IMR-90 (cell line): ENCODE data around the gene FXYD1. TPM values are rescaled to one million over a fixed set of nuclear protein-coding genes. Genes with fewer than 3 reads are reported as not detected.

Experiments used
- ATAC-seq: fragments of 200-7000 bp; cut with Tn5 transposase; 2 replicates; pipeline ENCODE4 v1.9.1; 2020; ENCODE audit warnings: low read depth, mild to moderate bottlenecking, moderate library complexity
- BruUV-seq: library from RNA; stranded (reverse); fragments of 400-500 nt; replicated peaks from 2 replicates; lab custom pipeline; 2021; lab: Mats Ljungman, UMichigan
- CTCF ChIA-PET: fragments of 300-600 bp; formaldehyde crosslinking; extraction: SDS; loops from one replicate; lab custom pipeline; 2021; ENCODE audit warnings: antibody characterized with exemption; lab: Yijun Ruan, JAX
- POLR2A ChIA-PET: fragments of 300-600 bp; sonication (Branson Sonifier 250); formaldehyde crosslinking; loops from one replicate; lab custom pipeline; 2022; ENCODE audit warnings: antibody characterized with exemption; ENCODE audit not compliant: unreplicated experiment; lab: Charles Lee
- DNase-seq: peaks from one replicate; pipeline ENCODE4 v3.0.0; 2013
- H2AFZ ChIP-seq: replicated peaks from 2 replicates; pipeline ENCODE3; 2013; ENCODE audit warnings: low read length, mild to moderate bottlenecking; ENCODE audit not compliant: poor library complexity
- H2AK5ac ChIP-seq: 2 replicates; pipeline ENCODE4 v1.6.1; 2013; ENCODE audit warnings: low read depth, low read length, inconsistent platforms
- H2AK9ac ChIP-seq: replicated peaks from 2 replicates; pipeline ENCODE3; 2013; ENCODE audit warnings: mild to moderate bottlenecking, low read depth, low read length, moderate library complexity; ENCODE audit not compliant: poor library complexity
- H2BK120ac ChIP-seq: 2 replicates; pipeline ENCODE4 v1.6.1; 2013; ENCODE audit warnings: low read depth, low read length, inconsistent platforms
- H2BK15ac ChIP-seq: 3 replicates; pipeline ENCODE4 v1.6.1; 2013; ENCODE audit warnings: low read depth, low read length, inconsistent platforms
- H2BK20ac ChIP-seq: 2 replicates; pipeline ENCODE4 v1.6.1; 2013; ENCODE audit warnings: low read depth, mild to moderate bottlenecking, inconsistent platforms, low read length, moderate library complexity
- H2BK5ac ChIP-seq: 2 replicates; pipeline ENCODE4 v1.6.1; 2013; ENCODE audit warnings: mild to moderate bottlenecking, low read depth, low read length, inconsistent platforms; ENCODE audit not compliant: poor library complexity, severe bottlenecking
- H3K14ac ChIP-seq: replicated peaks from 2 replicates; pipeline ENCODE4 v1.6.1; 2013; ENCODE audit warnings: low read depth, low read length, inconsistent platforms
- H3K18ac ChIP-seq: 2 replicates; pipeline ENCODE4 v1.6.1; 2013; ENCODE audit warnings: low read depth, low read length, control low read depth
- H3K23ac ChIP-seq: 2 replicates; pipeline ENCODE4 v1.6.1; 2013; ENCODE audit warnings: low read depth, low read length, inconsistent platforms
- H3K27ac ChIP-seq: 2 replicates; pipeline ENCODE4 v1.5.1; 2013; ENCODE audit warnings: mild to moderate bottlenecking, control low read depth, low read length; ENCODE audit not compliant: insufficient read depth
- H3K27me3 ChIP-seq: 2 replicates; pipeline ENCODE4 v1.6.1; 2013; ENCODE audit warnings: low read length; ENCODE audit not compliant: control insufficient read depth, insufficient read depth
- H3K36me3 ChIP-seq: 2 replicates; pipeline ENCODE4 v1.6.1; 2013; ENCODE audit warnings: low read length, mixed read lengths; ENCODE audit not compliant: control insufficient read depth, insufficient read depth
- H3K4ac ChIP-seq: 2 replicates; pipeline ENCODE4 v1.6.1; 2013; ENCODE audit warnings: low read depth, low read length, inconsistent platforms
- H3K4me1 ChIP-seq: 2 replicates; pipeline ENCODE4 v1.6.1; 2013; ENCODE audit warnings: low read length, mixed read lengths; ENCODE audit not compliant: control insufficient read depth, insufficient read depth
- H3K4me2 ChIP-seq: 2 replicates; pipeline ENCODE4 v1.6.1; 2013; ENCODE audit warnings: low read depth, mild to moderate bottlenecking, control low read depth, low read length, moderate library complexity
- H3K4me3 ChIP-seq: 2 replicates; pipeline ENCODE4 v1.5.1; 2013; ENCODE audit warnings: low read depth, mild to moderate bottlenecking, control low read depth, low read length, moderate library complexity; ENCODE audit not compliant: insufficient read depth
- H3K56ac ChIP-seq: 2 replicates; pipeline ENCODE4 v1.6.1; 2013; ENCODE audit warnings: low read length, inconsistent platforms; ENCODE audit not compliant: insufficient read depth; ENCODE audit errors: extremely low read depth
- H3K79me1 ChIP-seq, 2 experiments: 2 replicates each; pipeline ENCODE4 v1.6.1; 2013; ENCODE audit warnings: low read length in 2 of 2, inconsistent platforms in 1 of 2, low read depth in 1 of 2
- H3K9ac ChIP-seq: 2 replicates; pipeline ENCODE4 v1.6.1; 2013; ENCODE audit warnings: low read depth, low read length, control low read depth
- H3K9me1 ChIP-seq: 2 replicates; pipeline ENCODE4 v1.6.1; 2013; ENCODE audit warnings: low read length, inconsistent platforms; ENCODE audit not compliant: insufficient read depth
- H3K9me3 ChIP-seq: 2 replicates; pipeline ENCODE4 v1.6.1; 2013; ENCODE audit warnings: low read length; ENCODE audit not compliant: control insufficient read depth, insufficient read depth
- H4K20me1 ChIP-seq: 2 replicates; pipeline ENCODE4 v1.6.1; 2013; ENCODE audit warnings: low read length, inconsistent platforms; ENCODE audit not compliant: insufficient read depth
- H4K5ac ChIP-seq: 2 replicates; pipeline ENCODE4 v1.6.1; 2013; ENCODE audit warnings: mild to moderate bottlenecking, low read depth, low read length, control low read depth
- H4K8ac ChIP-seq, 2 experiments: 2 replicates each; pipeline ENCODE4 v1.6.1; 2013; ENCODE audit warnings: low read depth in 2 of 2, low read length in 2 of 2, control low read depth in 1 of 2, inconsistent platforms in 1 of 2
- H4K91ac ChIP-seq: 2 replicates; pipeline ENCODE4 v1.6.1; 2013; ENCODE audit warnings: low read depth, low read length, inconsistent platforms; ENCODE audit not compliant: insufficient read depth
- MXI1 ChIP-seq: IDR thresholded peaks from 2 replicates; pipeline ENCODE4 v1.6.1; 2012; ENCODE audit warnings: low read depth, mild to moderate bottlenecking, low read length, moderate library complexity, borderline replicate concordance
- NFE2L2 ChIP-seq: fragments of 150-350 bp; IDR thresholded peaks from 2 replicates; pipeline ENCODE4 v1.6.1; 2016; ENCODE audit warnings: low read depth, mild to moderate bottlenecking, low read length
- RAD21 ChIP-seq: IDR thresholded peaks from 2 replicates; pipeline ENCODE4 v1.6.1; 2012; ENCODE audit warnings: low read length, improper control_type of control experiment
- RCOR1 ChIP-seq: IDR thresholded peaks from 2 replicates; pipeline ENCODE4 v1.6.1; 2012; ENCODE audit warnings: mild to moderate bottlenecking, low read length, improper control_type of control experiment; ENCODE audit not compliant: insufficient replicate concordance
- USF2 ChIP-seq: fragments of 150-350 bp; IDR thresholded peaks from 2 replicates; pipeline ENCODE4 v1.6.1; 2017; ENCODE audit warnings: mild to moderate bottlenecking, antibody characterized with exemption, low read length, low read depth
- WGBS, 2 experiments: methylation state at CpG; one replicate each; pipeline versions ENCODE4 v1.1.5 to v1.1.7; 2013; ENCODE audit warnings: missing lambda C conversion rate in 2 of 2; ENCODE audit not compliant: insufficient read length in 1 of 2; ENCODE audit errors: extremely low coverage in 2 of 2; 5-methylcytosine and 5-hydroxymethylcytosine counted together
- dilution Hi-C: fragments of 300-500 bp; cut with HindIII; formaldehyde crosslinking; loops from one replicate; pipeline ENCODE4 v1.14.3; 2018; ENCODE audit warnings: low sequenced_read_pairs; ENCODE audit not compliant: unreplicated experiment
- in situ Hi-C: fragments of 300-500 bp; cut with MboI; formaldehyde crosslinking; loops from 3 replicates; pipeline ENCODE4 v1.14.3; 2019; ENCODE audit warnings: low sequenced_read_pairs, inconsistent platforms, mixed read lengths
- intact Hi-C: fragments of 100-400 bp; cut with micrococcal nuclease; formaldehyde crosslinking; loops from 2 replicates; pipeline ENCODE4 v1.10.0; 2022
- polyA plus RNA-seq, 3 experiments: library from polyadenylated mRNA; depleted of rRNA; stranded (reverse); fragments of >200 nt; gene quantifications; 2 replicates each; pipeline ENCODE4 v1.2.3, GENCODE V29; 2012; ENCODE audit warnings: low replicate concordance in 1 of 3
- total RNA-seq: library from RNA; depleted of rRNA; stranded (reverse); fragments of >200 nt; gene quantifications from 2 replicates; pipeline ENCODE4 v1.2.3, GENCODE V29; 2012

FXYD1 gene
- total and polyA plus RNA-seq, 2 of the 4 experiments (the other 2 are of a cell fraction) = 0.18 to 3.9 TPM

GRCh38 chr19:35123573-35123972, 15.1 kb upstream of the FXYD1 start:
- DNase-seq (no peak), ATAC-seq (no peak)
- no peak overlapping the region for H3K56ac ChIP-seq
- no TSS peak for BruUV-seq
- no peak overlapping the region for H4K91ac ChIP-seq
- H2BK5ac ChIP-seq = no peak overlapping the region
- no peak overlapping the region for H2AFZ ChIP-seq
- H2BK15ac ChIP-seq = no peak overlapping the region
- H3K9ac ChIP-seq = no peak overlapping the region
- no peaks in the 10 kb centered on the region for H3K9me3 ChIP-seq
- H3K36me3 ChIP-seq = no peaks in the 10 kb centered on the region
- intact Hi-C loops (no loop called here), in situ Hi-C loops (no loop called here), dilution Hi-C loops (no loop called here)
- no peak overlapping the region for H2BK120ac ChIP-seq
- ChIA-PET POLR2A (no interaction called here), CTCF (interaction anchor here (0.9 kb wide), 1 partner anchor 9 kb away, joined by 3 read pairs; no protein-coding TSS in a partner anchor)
- peaks cover 2% of the 10 kb centered on the region; the same call in 1 of the 2 replicates for H3K27me3 ChIP-seq
- H3K27ac ChIP-seq = no peak overlapping the region
- peak overlapping the region; percentile 94 to 100; a peak in 3 of 4 replicates for H4K8ac ChIP-seq
- H3K79me1 ChIP-seq = 0 out of 4 replicates have a peak, but pooled peaks cover 0 to 7% of the 10 kb centered on the region in 2 experiments
- no peak overlapping the region for H2BK20ac ChIP-seq
- no peak overlapping the region for H3K4me2 ChIP-seq
- TF ChIP-seq NFE2L2 (no peak), RCOR1 (no peak), RAD21 (no peak), USF2 (no peak), MXI1 (no peak)
- 80% methylated on average over 1 of the region's 5 CpGs; no CpG with 5 or more reads in 1 of the 2 experiments for WGBS, 2 experiments
- H3K9me1 ChIP-seq = peaks cover 7% of the 10 kb centered on the region; the same call in 1 of the 2 replicates
- no peaks in the 10 kb centered on the region for H4K20me1 ChIP-seq
- H3K18ac ChIP-seq = no peak overlapping the region
- H3K23ac ChIP-seq = no peak overlapping the region
- no peak overlapping the region for H3K4me3 ChIP-seq
- H4K5ac ChIP-seq = peak overlapping the region; percentile 89
- H3K4me1 ChIP-seq = peaks cover 2% of the 10 kb centered on the region; the same call in 1 of the 2 replicates
- H3K14ac ChIP-seq = no peak overlapping the region
- H3K4ac ChIP-seq = peak overlapping the region; percentile 40; the same call in 1 of the 2 replicates
- H2AK5ac ChIP-seq = peak overlapping the region; percentile 15; the same call in 1 of the 2 replicates
- peak overlapping the region; percentile 79 for H2AK9ac ChIP-seq
